VCaP (cell line): ENCODE measurements around the gene MEF2D.

Experiments
- H3K27ac ChIP-seq: fragments of 450-650 bp; 2 replicates; pipeline ENCODE4 v1.5.1; 2017
- TF ChIP-seq, protein P1 (sequence below): fragments of 450-650 bp; conservative IDR thresholded peaks from 2 replicates; pipeline ENCODE4 v1.5.1; 2017; ENCODE audit warnings: mild to moderate bottlenecking, moderate library complexity

Gene MEF2D

DNA sequence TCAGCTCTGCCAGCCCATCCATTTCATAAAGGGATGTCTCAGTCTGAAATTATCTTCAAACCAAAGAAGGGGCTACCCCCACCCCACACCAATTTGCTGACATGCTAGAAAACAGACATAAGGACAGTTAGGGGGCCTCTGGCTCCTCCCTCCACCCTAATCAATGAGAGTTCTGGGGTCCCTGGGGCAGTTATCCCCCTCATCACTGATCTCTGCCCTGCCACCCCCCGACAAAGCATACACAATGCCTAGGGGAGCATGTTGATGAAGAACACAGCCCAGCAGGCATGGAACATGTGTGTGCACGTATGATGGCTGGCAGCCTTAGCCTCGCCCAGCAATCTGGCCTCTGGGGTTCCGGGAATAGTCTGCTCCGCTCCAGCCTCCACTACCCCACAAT lies 72.6 kb downstream of the MEF2D start:
- TF ChIP-seq, protein P1, sequence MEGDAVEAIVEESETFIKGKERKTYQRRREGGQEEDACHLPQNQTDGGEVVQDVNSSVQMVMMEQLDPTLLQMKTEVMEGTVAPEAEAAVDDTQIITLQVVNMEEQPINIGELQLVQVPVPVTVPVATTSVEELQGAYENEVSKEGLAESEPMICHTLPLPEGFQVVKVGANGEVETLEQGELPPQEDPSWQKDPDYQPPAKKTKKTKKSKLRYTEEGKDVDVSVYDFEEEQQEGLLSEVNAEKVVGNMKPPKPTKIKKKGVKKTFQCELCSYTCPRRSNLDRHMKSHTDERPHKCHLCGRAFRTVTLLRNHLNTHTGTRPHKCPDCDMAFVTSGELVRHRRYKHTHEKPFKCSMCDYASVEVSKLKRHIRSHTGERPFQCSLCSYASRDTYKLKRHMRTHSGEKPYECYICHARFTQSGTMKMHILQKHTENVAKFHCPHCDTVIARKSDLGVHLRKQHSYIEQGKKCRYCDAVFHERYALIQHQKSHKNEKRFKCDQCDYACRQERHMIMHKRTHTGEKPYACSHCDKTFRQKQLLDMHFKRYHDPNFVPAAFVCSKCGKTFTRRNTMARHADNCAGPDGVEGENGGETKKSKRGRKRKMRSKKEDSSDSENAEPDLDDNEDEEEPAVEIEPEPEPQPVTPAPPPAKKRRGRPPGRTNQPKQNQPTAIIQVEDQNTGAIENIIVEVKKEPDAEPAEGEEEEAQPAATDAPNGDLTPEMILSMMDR, result no peak

DNA sequence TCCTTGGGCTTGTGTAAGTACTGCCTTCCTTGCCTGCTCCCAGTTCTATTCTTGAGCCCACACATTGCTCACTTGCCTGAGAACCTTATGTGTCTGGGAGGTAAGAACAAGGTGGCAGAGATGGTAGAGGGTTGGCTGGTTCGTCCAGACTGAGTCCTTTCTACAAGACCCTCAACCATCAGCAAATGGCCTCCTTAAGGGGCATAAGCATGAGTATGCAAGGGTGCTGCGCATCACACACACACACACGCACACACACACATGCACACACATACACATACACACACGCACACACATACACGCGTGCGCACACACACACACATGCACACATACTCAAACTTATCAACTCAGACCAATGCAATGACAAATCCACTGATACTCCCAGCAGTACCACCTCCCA lies 74.6 kb downstream of the MEF2D start:
- H3K27ac ChIP-seq, result no peak overlapping the region
- TF ChIP-seq, protein P1, result no peak

More for the DNA sequence above, 72.6 kb downstream of the MEF2D start:
- no peak overlapping the region for H3K27ac ChIP-seq

DNA sequence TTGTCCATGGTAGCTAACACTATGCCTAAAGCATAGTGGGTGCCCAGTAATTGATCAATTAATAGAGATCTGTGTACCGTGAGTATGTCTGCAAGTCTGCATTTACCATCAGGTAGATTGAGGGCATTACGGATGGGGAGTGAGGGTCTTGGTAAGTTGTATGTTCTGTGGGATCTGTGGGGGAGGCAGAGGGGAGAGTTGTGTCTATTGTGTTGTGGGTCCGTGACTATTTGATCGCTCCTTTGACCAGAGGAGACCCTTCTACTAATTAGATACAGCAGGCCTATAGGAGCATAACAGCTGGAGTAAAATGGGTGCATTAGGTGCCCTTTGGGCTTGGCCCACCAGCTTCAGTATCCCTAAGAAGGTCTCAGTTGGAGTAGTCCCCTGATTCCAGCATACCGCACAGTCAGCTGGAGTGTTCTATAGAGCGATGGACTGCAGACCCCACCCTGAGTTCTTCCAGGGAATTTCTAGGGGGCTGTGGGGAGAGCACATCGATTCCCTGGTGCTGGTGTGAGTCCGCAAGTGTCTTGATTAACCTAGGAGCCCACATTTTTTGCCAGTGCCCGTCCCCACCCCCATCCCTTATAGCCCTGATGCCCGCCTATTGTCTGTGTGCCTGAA lies 75.7 kb downstream of the MEF2D start:
- TF ChIP-seq, protein P1, result no peak
- H3K27ac ChIP-seq, result no peak overlapping the region

DNA sequence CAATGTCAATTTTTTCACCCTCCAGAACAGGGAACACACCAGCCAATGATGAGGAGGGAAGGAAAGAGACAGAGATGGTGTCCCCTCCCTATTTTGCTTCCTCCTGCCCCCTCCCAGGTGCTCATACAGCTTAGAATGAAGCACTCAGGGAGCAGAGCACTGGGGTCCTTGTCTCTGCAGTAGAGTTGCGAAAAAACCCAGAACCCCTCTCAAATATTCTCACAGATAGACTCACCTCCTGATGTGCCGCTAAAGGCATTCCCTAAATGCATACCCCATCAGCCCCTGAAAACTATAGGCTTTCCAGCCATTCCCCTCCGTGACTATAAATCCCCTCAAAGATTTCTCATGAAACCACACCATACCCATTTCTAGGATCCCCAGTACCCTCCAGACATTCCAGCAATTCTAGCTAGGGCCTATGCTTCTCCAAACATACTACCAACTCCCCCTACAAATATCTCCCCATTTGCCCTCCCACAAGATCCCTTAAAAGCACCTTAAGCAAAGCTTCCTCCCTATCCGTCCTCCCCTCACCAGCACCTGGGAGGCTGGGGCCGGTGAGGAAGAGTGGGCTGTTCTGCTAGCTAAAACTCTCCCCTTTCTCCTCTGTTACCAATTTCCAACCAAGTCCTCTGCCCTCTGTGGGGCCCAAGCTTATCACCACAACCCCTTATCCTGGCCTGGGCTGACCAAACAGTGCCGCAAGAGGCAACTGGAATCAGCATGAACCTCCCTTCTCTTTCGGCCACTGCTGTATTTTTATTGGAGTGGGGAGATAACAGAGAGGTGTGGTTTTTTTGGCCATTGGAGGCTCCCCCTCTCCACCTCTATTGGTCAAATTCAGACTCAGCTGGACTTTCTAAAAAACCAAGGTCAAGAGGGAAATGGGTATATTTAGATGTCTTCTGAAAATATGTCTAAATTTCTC lies 76.9 kb downstream of the MEF2D start:
- TF ChIP-seq, protein P1, result no peak
- no peak overlapping the region for H3K27ac ChIP-seq

DNA sequence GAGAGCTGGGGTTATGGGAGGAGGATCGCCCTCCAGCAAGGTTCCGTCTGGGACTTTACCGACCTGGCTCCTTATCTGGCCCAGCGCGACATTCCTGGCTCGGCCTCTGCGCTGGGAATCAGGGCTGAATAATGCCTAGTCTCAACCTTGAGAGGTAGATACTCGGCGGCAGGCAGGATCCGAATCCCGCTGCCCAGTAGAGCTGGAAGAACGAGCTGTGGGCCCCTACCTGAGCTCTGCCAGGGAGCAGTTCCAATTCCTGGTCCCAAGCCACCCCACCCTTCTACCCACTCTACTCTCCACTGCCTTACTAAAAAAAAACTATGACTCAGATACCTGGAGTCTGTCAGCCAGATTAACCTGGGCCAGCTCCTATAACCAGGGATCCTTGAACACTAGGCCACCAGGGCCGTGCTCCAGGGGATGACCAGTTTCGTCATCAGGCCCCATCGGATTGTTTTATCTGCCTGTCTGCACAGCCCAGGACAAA lies 77.9 kb downstream of the MEF2D start:
- no peak overlapping the region for H3K27ac ChIP-seq
- TF ChIP-seq, protein P1, result no peak

DNA sequence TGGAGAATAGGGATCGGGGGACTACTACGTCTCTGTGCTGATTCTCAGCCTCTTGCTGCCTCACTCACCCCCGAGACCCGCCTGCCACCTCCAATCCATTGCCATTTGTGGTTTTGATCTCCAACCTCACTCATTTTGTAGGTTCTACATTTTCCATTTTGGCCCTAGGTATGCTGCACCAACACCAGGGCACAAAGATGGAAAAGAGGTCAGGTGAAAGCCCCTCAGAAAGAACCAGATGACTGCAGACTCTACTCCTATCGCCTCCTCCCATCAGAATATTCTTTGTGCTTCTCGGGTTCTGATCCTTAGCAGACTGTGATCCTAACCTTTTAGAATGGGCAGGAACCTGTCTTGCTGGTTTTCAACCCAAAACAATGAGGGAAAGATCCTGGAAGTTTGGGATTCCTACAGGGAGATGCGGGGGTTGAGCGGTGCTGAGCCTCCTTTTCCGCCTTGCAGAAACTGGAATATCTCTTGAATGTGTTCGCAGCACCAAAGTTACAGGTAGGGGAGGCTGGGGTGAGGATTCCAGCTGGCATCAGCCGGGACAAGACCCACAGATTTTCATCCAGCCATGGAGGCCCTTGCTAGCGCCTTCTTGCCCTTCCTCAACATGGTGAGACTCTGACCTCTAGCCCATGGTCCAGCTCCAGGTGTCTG lies 78.5 kb downstream of the MEF2D start:
- TF ChIP-seq, protein P1, result no peak

More for the DNA sequence above, 78.5 kb downstream of the MEF2D start:
- H3K27ac ChIP-seq, result no peak overlapping the region
